Mesothelial cell of epicardium (in vitro differentiated cells): ENCODE data around the gene IL37. TPM values are rescaled to one million over a fixed set of nuclear protein-coding genes. Genes with fewer than 3 reads are reported as not detected.

ENCODE experiments used
- DNase-seq, 2 experiments: peaks; one replicate each; pipeline ENCODE4 v3.0.0; 2021; ENCODE audit warnings: low spot score in 2 of 2; ENCODE audit not compliant: unreplicated experiment in 2 of 2
- H3K27ac Mint-ChIP-seq: 2 replicates; pipeline ENCODE4 v1.8.0; 2021; ENCODE audit warnings: mixed read lengths
- H3K27me3 Mint-ChIP-seq: 2 replicates; pipeline ENCODE4 v1.8.0; 2021; ENCODE audit warnings: low read depth, mixed read lengths
- H3K36me3 Mint-ChIP-seq: 2 replicates; pipeline ENCODE4 v1.8.0; 2021; ENCODE audit warnings: mixed read lengths
- H3K4me1 Mint-ChIP-seq: 2 replicates; pipeline ENCODE4 v1.8.0; 2021; ENCODE audit warnings: mixed read lengths
- H3K4me3 Mint-ChIP-seq: 2 replicates; pipeline ENCODE4 v1.8.0; 2021; ENCODE audit warnings: mild to moderate bottlenecking, moderate library complexity, mixed read lengths
- H3K9me3 Mint-ChIP-seq: 2 replicates; pipeline ENCODE4 v1.8.0; 2021; ENCODE audit warnings: mixed read lengths
- total RNA-seq: library from RNA; stranded (reverse); gene quantifications from 3 replicates; pipeline ENCODE4 v1.2.1, GENCODE V29; 2021
- TF ChIP-seq, protein P1 (sequence below): fragments of 200-600 bp; sonication (generic); IDR thresholded peaks from one replicate; pipeline ENCODE4 v1.5.0; 2021; ENCODE audit warnings: antibody characterized with exemption; ENCODE audit not compliant: unreplicated experiment

IL37 gene, protein sequence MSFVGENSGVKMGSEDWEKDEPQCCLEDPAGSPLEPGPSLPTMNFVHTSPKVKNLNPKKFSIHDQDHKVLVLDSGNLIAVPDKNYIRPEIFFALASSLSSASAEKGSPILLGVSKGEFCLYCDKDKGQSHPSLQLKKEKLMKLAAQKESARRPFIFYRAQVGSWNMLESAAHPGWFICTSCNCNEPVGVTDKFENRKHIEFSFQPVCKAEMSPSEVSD
- total RNA-seq: not detected in 3 replicates

DNA sequence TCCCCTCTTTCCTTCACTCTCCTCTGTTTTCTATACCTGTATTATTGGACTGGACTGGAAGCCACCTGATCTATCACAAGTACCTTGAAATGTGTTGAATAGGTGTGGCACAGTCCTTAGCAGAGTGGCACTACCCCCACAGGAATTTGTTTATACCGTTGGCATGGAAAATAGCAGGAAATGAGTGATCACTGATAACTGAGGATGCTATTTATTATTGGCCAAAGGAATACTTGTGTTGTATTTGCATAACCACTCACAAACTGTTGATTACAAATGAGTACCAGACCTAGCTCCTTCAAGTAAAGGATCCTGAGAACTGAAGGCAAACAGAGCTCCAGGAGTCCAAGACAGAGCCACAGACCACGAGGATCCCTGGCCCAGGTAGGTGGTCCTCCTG is at the start of gene IL37:
Gene IL37 (plus strand): TSS at position 301 of the 400 bp plus-strand sequence. CDS start 1,848 bp downstream, outside the sequence.
- Mint-ChIP-seq H3K36me3 (no peaks in the 10 kb centered on the region), H3K4me3 (no peak within 1 kb of the TSS), H3K27ac (no peak within 1 kb of the TSS), H3K4me1 (peaks cover 5% of the 10 kb centered on the region), H3K9me3 (no peaks in the 10 kb centered on the region), H3K27me3 (peaks cover 11% of the 10 kb centered on the region)
- DNase-seq: no peak
- TF ChIP-seq, protein P1, sequence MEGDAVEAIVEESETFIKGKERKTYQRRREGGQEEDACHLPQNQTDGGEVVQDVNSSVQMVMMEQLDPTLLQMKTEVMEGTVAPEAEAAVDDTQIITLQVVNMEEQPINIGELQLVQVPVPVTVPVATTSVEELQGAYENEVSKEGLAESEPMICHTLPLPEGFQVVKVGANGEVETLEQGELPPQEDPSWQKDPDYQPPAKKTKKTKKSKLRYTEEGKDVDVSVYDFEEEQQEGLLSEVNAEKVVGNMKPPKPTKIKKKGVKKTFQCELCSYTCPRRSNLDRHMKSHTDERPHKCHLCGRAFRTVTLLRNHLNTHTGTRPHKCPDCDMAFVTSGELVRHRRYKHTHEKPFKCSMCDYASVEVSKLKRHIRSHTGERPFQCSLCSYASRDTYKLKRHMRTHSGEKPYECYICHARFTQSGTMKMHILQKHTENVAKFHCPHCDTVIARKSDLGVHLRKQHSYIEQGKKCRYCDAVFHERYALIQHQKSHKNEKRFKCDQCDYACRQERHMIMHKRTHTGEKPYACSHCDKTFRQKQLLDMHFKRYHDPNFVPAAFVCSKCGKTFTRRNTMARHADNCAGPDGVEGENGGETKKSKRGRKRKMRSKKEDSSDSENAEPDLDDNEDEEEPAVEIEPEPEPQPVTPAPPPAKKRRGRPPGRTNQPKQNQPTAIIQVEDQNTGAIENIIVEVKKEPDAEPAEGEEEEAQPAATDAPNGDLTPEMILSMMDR: no peak

DNA sequence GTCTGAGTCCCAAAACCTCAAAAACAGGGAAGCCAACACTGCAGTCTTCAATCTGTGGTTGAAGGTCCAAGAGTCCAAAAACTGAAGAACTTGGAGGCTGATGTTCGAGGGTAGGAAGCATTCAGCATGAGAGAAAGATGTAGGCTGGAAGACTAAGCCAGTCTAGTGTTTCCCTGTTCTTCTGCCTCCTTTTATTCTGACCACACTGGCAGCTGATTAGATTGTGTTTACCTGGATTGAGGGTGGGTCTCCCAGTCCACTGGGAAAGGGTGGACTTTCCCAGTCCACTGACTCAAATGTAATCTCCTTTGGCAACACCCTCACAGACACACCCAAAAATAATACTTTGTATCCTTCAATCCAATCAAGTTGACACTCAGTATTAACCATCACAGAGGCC is 46.9 kb upstream of the IL37 start:
- Mint-ChIP-seq H3K27ac (no peak overlapping the region), H3K4me1 (peaks cover 3% of the 10 kb centered on the region), H3K27me3 (peaks cover 2% of the 10 kb centered on the region), H3K36me3 (peaks cover 9% of the 10 kb centered on the region), H3K9me3 (peaks cover 47% of the 10 kb centered on the region), H3K4me3 (no peak overlapping the region)
- TF ChIP-seq, protein P1: no peak
- no peak for DNase-seq

DNA sequence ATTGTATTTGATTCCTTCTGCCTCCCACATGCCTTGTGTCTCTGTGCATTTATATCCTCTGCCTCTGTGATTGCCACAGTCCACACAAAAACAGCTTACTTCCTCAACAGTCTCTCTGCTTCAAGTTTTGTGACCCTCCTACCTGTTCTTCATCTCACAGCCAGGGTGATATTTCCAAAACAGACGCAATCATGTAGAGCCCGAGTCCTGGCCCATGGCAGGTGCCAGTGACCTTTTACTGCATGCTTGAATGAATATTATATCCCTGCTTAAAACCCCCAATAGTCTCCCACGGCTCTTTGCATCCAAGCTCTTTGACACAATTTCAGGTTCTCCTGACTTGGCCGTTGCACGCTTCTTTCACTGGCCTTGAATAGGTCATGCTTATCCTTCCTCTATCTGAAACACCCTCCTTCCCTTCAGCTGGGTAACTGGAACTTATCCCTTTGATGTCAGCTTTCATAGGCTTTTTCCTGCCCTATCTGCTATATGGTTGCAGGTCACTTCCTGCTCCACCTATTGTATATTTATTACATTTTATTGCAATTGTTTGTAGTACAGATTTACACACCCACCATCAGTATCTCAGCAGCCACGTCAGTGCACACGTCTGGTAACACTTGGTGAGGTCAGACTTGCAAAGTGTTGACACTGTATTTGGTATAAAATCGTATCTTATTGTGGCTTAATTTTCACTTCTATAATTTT is 44.7 kb upstream of the IL37 start:
- H3K4me3 Mint-ChIP-seq: no peak overlapping the region
- peaks cover 20% of the 10 kb centered on the region for H3K4me1 Mint-ChIP-seq
- peaks cover 5% of the 10 kb centered on the region for H3K27me3 Mint-ChIP-seq

DNA sequence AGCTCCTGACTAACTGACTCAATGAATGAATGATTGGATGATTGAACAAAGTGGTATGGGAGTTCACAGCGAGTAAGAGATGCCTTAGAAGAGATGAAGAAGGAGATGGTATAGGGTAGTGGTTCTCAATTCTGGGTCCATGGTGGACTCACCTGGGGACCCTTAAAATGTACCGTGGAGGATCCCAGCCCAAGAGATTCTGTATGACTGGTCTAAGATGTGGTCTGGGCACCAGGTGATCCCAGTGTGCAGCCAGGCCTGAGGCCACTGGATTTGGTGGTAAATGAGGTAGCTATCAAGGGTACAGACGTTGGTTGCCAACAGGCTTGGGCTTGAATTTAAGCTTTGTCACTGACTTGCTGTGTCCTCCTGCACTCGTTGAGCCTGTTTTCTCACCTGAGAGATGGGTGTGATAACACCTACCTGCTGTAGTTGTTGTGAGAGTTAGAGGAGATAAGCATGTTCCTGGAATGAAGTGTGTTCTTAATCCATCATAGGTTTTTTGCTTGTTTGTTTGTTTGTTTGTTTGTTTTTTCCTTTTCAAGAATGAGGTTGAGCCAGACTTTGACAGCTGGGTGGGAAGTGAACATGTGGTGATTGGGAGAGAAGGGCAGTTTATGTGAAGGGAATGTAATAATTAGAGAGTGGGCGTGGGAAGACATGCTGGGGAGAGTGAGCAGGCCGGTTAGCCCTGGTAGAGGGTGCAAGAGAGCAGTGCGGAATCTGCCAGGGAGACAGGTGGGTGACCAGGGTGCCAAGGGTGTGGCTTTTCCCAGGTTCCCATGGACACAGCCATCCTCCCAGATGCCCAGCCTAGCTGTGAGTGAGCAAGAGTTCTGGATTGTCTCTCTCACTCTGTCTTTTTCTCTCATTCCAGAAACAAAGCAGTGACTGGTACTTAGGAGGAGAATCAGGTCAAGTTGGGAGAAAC is 43.0 kb upstream of the IL37 start:
- TF ChIP-seq, protein P1: no peak
- peaks cover 20% of the 10 kb centered on the region for H3K4me1 Mint-ChIP-seq
- DNase-seq: no peak
- H3K27ac Mint-ChIP-seq: no peak overlapping the region
- H3K36me3 Mint-ChIP-seq: peaks cover 5% of the 10 kb centered on the region
- H3K4me3 Mint-ChIP-seq: no peak overlapping the region
- peaks cover 13% of the 10 kb centered on the region for H3K27me3 Mint-ChIP-seq
- peaks cover 42% of the 10 kb centered on the region for H3K9me3 Mint-ChIP-seq

More for the DNA sequence above, 44.7 kb upstream of the IL37 start:
- Mint-ChIP-seq H3K36me3 (peaks cover 7% of the 10 kb centered on the region), H3K9me3 (peaks cover 39% of the 10 kb centered on the region), H3K27ac (no peak overlapping the region)
- TF ChIP-seq, protein P1: no peak
- no peak for DNase-seq

DNA sequence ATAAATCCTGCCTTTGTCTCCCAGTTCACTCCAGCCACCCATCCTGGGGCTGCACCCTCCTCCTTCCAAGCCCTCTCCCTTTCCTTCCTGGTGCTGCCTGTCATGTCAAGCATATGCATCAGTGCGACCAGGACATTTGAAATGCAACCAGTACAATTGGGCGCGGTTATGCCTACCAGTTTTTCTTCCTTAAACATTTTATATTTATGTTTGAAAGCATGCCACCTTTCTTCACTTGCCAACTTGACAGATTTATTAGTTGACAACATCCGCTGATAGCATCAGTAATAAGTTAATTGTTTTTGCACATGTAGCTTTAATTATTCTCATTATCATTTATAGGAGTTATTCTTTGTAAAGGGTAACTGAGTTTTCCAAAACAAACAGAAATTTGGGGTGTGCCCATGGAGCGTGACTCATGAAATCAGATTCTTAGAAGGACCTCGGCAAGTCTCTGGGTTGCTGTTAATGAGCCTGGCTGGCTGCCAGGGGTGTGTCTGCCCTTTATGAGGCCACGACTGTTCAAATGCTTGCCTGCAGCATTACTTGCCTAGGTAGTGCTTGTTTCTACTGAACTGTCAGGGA is 41.6 kb upstream of the IL37 start:
- Mint-ChIP-seq H3K27me3 (peaks cover 17% of the 10 kb centered on the region), H3K27ac (no peak overlapping the region), H3K4me1 (peaks cover 20% of the 10 kb centered on the region), H3K4me3 (no peak overlapping the region), H3K36me3 (peaks cover 3% of the 10 kb centered on the region), H3K9me3 (peaks cover 29% of the 10 kb centered on the region)
- TF ChIP-seq, protein P1: no peak
- DNase-seq: peak in 1 of 2 experiments; percentile 57
